GM21381 (cell line): ENCODE measurements around the gene EMC7.
"Not testable (repeated sequence)": the region's sequence is repeated elsewhere in the genome, so short reads cannot be mapped to it uniquely, and the experiment has no call there.

Experiments used
- ATAC-seq: cut with Tn5 transposase; IDR thresholded peaks from one replicate; pipeline ENCODE4 v1.9.1; 2021; ENCODE audit warnings: mild to moderate bottlenecking, moderate library complexity; ENCODE audit not compliant: unreplicated experiment

The EMC7 gene

GRCh38 chr15:34101366-34102174 lies at the start of gene EMC7, which contains the start of gene PGBD4:
Gene EMC7, minus strand, starts transcription at chr15:34101862. Its CDS starts 23 bp downstream, at chr15:34101839.
Gene PGBD4, plus strand, starts transcription at chr15:34102083. Its CDS starts 449 bp downstream, at chr15:34102532.
- ATAC-seq: peak; percentile 98

- ATAC-seq: no peak
Measured at GRCh38 chr15:34147371-34148140, 45.9 kb upstream of the EMC7 start.

- no peak for ATAC-seq
Measured at GRCh38 chr15:34133511-34133910, 31.8 kb upstream of the EMC7 start.

GRCh38 chr15:34132881-34133280 lies 31.2 kb upstream of the EMC7 start:
- ATAC-seq: no peak

- no peak for ATAC-seq
Measured at GRCh38 chr15:34128898-34129297, 27.2 kb upstream of the EMC7 start.

- ATAC-seq: no peak
Measured at GRCh38 chr15:34126522-34126921, 24.9 kb upstream of the EMC7 start.

- ATAC-seq: no peak
Measured at GRCh38 chr15:34125945-34126344, 24.3 kb upstream of the EMC7 start.

- ATAC-seq: no peak
Measured at GRCh38 chr15:34124651-34125050, 23.0 kb upstream of the EMC7 start.

- ATAC-seq: no peak
Measured at GRCh38 chr15:34122771-34123183, 21.1 kb upstream of the EMC7 start.

GRCh38 chr15:34121786-34122185 lies 20.1 kb upstream of the EMC7 start:
- ATAC-seq: not testable (repeated sequence)

- ATAC-seq: not testable (repeated sequence)
Measured at GRCh38 chr15:34120420-34120819, 18.8 kb upstream of the EMC7 start.

GRCh38 chr15:34119291-34119690 lies 17.6 kb upstream of the EMC7 start:
- no peak for ATAC-seq

- ATAC-seq: no peak
Measured at GRCh38 chr15:34116620-34117019, 15.0 kb upstream of the EMC7 start.

- ATAC-seq: no peak
Measured at GRCh38 chr15:34114739-34115138, 13.1 kb upstream of the EMC7 start.

GRCh38 chr15:34114215-34114614 lies 12.6 kb upstream of the EMC7 start:
- ATAC-seq: no peak

GRCh38 chr15:34111488-34111887 lies 9.8 kb upstream of the EMC7 start:
- ATAC-seq: no peak

GRCh38 chr15:34109797-34110663 lies 8.4 kb upstream of the EMC7 start:
- no peak for ATAC-seq

- no peak for ATAC-seq
Measured at GRCh38 chr15:34107315-34107714, 5.7 kb upstream of the EMC7 start.

GRCh38 chr15:34106423-34106822 lies 4.8 kb upstream of the EMC7 start:
- no peak for ATAC-seq

- peak; percentile 10 for ATAC-seq
Measured at GRCh38 chr15:34102175-34102925, 688 bp upstream of the EMC7 start.
